ENCODE data around the gene DDC.
"Not testable (repeated sequence)": the region's sequence is repeated elsewhere in the genome, so short reads cannot be mapped to it uniquely, and the experiment has no call there.

DDC gene

DNA sequence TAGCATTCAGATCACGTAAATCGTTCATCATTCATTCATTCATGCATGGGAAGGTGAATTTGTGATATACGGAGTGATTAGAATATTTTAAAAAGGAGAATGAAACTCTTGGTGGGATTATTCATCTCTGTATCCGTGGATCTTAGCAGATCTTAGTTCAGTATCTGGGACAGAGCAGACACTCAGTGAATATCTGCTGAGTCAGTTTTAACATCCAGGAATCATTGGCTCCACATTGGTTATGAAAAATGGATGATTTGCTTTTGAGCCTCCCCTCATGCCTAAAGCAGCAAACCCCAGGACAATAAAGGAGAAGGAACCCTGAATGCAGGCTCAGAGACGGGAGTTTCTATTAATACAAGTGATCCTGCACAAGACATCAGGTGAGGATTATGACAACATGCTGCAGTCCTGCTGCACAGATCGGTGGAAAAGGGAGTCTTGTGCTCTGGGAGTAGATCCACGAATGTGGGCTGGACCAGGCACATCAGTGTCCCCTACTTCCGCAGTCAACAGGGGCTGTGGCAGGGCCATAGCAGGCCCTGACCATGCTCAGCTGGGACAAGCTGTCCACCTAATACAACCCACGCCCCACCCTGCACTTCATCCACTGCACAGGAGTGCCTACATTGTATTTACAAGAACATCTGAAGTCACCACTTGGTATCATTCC lies 88.1 kb downstream of the DDC start:
- DNase-seq, result no peak

DNA sequence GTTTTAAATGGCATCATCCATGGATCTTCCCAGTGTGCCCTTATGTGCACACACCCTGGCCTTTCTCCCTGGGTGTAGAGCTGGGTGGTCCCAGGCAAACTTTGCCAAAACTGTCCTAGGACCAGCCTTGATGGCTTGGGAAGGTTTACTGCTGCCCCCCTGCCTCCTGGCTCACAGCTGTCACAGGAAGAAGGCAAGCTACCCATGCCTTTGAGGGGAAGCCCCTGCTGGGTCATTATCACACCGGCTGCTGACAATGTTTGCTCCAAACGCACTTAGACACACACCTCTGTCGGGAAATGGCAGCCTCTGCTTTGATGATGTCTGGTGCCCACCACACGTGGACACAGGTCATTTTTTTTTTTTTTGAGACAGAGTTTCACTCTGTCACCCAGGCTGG lies 89.9 kb downstream of the DDC start:
- no peak for DNase-seq

DNA sequence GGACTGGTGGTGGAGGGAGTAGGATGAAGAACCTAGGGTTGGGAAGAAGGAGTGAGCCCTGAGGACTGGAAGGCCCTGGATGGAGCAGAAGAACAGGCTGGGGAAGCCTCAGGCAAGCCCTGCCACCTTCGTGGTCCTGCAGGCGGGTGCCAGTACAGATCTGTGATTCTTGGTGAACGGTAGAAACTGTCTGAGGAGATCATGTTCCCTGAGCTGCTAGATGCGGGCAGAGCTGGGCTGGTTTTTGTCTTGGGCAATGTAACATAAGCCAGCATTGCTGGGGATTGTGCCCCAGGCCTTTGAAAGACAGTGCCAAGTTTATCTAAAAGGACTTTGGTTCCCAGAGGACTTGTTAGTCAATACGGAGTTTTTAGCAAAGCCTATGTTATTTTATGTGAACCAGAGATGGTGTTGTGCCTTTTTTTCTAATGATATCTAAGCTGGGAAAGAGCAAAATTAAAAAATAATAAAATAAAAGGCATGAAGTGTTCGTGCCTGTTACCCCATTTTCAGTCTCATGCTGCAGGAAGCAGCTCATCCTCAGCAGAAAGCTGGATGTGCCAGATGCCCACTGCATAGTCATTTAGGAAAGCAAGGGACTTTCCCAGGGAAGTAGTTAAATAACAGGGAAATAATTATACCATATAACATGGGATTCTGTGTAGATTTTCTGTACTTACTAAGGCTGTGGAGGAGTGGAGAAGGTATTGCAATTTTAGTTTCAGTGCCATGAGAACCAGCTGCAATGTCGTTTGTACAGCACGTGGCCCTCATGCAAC lies 90.6 kb downstream of the DDC start:
- no peak for DNase-seq

DNA sequence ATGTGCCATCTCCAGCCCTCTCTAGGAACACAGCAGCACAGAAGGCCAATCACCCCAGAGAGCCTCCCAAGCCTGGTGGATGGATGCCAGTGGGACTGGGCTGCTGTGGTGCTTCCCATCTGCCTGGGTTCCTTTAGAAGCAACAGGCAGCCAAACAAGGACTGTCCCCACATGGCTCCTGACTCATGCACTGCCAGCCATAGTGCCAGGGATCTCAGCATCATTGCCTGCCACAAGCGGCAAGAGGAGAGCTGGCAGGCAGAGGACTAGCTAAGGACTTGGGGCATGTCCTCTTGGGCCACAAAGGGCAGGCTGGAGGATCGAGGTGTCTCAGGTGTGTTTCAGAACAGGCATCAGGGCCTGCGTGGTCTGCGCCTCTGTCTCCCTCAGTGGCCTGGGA lies 91.7 kb downstream of the DDC start:
- DNase-seq, result no peak

DNA sequence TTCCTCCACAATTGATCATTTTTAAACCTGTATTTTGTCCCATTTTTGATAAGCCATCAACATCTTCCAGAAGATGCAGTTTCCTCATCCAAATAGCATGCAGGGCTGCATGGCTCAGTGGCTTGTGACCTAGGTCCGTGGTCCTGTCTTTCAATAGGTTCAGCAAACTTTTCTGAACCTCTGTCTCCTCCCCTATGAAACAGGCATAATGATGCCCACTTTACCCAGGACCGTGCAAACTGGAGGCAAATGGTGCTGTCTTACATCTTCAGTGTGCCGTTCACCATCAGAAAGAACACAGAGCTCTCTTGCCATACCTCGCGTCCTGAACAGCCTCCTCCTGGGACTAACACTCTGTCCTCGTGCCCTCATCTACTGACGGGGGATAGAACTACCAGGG lies 92.8 kb downstream of the DDC start:
- no peak for DNase-seq

DNA sequence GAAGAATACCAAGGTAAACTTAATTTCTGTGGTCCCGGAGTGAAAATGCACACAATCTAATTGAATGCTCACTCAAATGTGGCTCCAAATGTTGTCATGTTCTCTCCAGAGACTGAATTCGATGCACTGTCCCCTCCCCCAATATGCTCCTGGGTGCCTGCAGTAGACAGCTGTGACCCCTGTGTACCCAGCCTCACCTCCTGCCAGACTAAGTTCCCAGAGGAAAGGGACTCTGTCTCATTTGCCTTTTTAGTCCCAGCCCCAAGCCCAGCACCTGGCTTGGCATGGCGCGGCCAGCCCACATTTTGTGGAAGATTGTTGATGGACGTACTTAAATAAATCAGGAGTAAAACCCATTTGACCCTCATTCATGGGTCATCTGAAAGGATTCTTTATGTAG lies 93.2 kb downstream of the DDC start:
- no peak for DNase-seq

DNA sequence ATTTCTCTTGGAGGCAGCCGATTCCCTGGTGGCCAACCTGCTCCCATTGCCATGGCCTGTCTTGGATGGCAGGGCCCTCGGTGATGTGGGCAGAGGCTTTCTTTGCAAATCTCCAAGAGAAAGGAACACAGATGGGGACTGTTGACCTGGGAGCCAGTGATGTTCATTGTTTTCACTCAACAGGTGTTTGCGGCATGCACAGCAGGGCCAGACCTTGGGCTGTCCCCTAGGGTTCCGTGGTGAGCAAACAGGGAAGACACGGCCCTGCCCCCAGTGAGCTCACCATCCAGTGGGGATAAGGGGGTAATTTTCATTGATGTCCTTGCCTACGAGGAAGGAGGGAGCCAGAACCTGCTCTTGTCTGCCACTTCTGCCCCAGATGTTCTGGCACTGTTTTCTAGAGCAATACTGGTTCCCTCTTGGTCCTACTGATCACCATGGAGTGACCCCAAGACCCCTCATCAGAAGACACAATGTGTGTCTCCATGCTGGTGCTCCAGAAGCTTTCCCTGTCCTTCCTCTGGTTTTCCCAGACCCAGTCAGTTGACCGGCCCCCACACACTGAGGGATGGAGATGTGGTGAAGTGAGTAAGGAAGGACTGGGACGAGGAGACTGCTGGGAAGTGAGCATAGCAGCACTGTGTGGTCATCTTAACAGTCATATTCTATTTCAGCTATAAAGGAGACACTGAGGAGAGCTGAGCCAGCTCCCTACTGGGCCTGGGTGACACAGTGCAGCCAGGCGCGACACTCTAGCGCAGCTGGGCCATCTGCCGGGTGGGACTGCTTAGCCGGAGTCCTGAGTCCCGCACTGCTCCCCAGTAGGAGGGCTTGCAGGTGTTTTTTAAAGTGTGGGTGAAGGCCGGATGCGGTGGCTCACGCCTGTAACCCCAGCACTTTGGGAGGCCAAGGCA lies 94.7 kb downstream of the DDC start:
- no peak for DNase-seq

DNA sequence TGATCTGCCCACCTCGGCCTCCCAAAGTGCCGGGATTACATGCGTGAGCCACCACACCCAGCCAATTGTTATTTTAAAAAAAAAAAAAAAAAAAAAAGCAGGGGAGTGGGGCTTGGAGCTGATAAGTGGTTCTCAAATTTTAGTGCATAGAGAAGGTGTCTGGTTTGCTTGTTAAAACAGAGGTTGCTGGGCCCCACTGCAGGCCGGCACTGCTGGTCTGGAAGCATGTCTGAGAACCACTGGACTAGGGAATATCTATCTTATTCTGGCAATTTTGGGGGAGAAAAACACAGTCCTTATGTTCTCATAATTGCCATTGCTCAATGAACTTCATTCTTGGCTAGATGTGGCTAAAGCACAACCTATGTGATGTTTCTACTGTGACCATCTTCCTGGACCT lies 96.0 kb downstream of the DDC start:
- no peak for DNase-seq

DNA sequence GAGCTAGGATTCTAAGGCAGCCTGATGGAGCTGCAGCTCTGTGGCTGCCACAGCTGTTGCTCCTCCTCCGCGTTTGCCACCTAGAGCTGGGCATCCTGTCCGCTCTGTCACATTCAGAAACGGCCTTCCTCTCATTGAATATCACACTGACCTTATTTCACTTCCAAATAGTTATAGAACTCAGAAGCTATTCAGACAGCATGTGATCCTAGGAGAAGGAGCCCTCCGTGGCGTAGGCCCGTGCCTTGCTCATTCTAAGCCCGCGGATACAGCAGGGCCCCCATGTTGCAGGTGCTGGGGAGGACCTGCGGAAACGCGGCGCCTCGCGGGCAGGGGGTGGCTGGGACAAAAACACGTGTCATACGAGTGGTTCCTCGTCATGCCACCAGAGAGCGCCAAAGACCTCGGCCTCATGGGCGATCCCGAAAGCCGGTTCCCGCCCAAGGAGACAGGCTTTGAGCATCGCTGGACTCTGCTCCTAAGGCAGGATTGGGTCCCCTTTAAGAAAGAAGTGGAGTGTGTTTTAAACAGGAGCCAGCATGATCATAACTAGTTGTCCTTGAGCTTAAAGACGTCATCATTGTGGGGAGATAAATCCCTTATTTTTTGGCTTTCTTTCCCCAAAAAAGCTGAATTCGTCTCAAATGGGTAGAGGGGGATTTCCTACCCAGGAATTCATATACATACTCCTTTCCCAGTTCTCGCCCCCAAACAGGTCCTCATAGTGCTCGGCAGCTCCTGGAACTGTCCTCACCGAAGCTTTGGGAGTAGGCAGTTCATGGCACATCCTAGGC lies 97.2 kb downstream of the DDC start:
- peak; percentile 70 for DNase-seq

DNA sequence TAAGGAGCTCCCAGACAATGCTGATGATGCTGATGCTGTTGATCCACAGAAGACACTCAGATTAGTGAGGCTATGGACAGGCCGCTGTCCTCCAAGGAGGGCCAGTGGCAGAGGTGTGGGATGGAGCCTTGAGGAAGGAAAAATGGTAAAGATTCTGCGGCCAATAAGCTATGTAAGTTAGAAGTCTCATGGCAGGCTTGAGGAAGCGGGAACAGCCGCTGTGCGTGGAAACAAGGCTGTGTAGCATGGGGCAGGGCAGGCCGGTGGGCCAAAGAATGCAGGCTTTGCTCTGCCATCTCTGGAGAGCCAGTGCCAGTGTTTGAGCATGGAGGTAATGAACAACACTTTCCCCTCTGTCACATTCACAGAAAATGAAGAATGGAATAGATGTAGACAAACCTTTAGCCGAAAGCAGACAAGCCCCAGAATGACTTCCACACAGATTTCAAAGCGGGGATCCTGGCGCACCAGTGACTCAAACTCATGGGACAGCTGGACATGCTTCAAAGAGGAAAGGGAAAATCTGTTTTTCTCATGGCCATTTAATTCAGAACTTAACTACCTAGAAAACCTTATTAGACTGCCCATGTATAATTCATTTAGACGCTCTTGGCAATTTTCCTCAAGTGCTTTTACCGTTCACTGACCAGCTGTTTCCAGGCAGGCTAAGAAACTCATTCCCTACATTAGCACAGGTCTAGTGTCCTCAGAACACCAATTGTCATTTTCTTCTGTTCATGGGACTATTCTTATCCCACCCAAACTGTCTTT lies 98.2 kb downstream of the DDC start:
- no peak for DNase-seq

DNA sequence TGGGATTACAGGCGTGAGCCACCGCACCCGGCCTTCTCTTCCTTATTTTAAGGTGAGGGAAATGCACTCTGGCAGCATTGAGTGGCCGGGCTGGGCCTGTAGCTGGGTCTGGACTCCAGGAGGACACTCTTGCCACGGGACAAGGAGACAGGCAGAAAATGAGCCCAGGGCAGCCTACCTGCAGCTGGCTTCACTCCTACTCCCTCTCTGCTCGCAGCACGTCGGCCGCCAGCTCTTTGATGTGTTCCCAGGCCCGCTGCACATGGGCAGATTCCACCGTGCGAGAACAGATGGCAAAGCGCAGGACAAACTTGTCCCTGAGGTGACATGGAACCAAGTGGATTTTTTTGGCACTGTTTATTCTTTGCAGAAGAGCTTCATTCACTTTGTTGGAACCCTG lies 102.2 kb downstream of the DDC start:
- DNase-seq, result no peak

DNA sequence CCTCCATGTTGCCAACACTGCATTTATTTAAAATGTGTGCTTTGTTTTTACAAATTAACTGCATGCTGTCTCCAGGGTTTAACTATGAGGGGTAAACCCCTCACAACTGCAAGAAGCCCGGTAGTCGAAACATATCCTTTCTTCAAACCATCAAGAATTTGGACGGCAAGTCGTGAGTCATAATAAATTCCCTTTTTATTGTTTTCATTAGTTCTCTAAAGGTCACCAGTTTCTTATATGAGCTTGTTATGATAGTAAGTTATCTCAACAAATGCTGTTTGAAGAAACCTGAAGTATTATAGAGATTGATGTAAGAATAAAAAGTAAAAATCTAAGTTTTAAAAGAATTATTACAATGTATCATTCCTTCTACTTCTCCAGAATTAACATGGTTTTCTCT lies 102.8 kb downstream of the DDC start:
- DNase-seq, result no peak

DNA sequence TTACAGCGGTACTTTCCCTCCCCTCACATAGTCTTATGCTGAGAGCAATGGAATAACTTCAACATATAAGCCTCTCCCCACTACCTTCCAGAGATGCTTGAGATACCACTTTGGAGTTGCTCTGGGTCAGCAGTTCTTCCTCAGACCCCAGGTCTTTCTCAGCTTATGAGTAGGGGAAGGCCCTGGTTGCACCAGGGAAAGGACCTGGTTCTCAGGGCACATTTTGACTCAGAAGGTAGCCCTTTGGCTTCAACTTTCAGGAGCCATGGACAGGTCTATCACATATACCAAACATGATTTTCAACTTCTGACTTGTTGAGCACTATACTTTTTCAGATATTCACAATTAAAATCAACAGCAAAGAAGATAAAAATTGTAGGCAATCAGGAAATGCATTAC lies 103.5 kb downstream of the DDC start:
- DNase-seq, result no peak

DNA sequence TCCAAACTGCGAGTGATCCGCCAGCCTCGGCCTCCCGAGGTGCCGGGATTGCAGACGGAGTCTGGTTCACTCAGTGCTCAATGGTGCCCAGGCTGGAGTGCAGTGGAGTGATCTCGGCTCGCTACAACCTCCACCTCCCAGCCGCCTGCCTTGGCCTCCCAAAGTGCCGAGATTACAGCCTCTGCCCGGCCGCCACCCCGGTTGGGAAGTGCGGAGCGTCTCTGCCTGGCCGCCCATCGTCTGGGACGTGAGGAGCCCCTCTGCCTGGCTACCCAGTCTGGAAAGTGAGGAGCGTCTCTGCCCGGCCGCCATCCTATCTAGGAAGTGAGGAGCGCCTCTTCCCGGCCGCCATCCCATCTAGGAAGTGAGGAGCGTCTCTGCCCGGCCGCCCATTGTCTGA lies 106.0 kb downstream of the DDC start:
- not testable (repeated sequence) for DNase-seq

DNA sequence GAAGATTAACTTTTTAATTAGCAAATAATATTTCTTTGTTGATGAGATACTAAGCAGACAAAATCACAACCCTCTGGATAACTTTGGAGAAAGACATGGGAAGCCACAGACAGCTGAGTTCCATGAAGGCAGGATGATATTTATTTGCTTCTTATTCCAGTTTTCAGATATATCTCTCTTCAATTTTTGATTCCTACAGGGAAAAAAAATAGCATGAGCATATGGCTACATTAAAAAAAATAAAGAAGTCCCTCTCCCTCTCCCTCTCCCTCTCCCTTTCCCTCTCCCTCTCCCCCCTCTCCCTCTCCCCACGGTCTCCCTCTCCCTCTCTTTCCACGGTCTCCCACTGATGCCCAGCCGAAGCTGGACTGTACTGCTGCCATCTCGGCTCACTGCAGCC lies 106.6 kb downstream of the DDC start:
- not testable (repeated sequence) for DNase-seq

DNA sequence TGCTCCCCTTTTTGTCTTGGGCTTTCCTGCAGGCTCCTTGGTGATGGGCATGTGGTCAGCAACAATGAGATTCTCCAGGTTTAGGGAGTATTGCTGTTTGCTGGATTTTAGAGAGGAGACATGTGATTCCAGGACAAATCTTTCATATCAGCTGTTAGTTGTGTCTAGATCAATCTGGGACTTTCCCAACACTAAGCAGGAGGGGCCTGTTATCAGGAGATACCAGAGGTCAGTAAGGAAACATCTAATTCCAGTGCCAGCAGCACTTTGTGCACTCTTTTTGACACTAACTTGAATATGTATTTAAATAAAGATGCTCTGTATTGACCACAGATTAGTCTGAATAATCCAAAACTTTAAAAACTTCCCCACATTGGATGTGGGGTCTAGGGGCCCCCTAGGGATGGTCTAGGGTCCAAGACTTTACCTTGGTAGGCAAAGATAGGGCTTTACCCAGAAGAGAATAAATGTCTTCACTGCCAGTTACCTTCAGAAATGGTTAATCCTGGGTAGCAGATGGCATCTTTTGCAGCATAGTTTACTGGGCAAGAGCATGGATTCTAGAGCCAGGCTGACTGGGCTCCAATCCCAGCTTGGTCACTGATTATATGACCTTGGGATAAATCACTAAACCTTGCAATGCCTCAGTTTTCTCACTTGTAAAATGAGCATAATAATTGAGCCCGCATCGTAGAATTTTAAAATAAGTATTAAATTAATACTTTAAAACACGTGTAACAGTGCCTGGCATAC lies 108.7 kb downstream of the DDC start:
- no peak for DNase-seq

DNA sequence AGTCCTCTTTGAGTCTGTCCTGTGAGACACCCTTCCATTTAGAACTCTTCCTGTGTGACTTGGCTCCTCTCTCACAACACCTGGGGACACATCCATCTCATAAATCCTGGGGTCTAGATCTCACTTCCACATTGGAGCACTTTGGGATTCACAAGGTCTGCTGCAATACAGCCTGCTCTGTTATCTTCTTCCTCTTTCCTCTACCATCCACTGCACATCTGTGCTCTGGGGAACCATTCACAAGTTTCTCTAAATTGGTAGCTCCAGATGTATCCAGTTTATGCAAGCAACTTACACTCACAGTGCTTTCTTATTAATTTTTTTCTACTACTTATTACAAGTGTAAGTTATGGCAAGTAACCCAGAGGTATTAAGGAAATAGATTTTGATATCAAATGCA lies 109.5 kb downstream of the DDC start:
- no peak for DNase-seq

DNA sequence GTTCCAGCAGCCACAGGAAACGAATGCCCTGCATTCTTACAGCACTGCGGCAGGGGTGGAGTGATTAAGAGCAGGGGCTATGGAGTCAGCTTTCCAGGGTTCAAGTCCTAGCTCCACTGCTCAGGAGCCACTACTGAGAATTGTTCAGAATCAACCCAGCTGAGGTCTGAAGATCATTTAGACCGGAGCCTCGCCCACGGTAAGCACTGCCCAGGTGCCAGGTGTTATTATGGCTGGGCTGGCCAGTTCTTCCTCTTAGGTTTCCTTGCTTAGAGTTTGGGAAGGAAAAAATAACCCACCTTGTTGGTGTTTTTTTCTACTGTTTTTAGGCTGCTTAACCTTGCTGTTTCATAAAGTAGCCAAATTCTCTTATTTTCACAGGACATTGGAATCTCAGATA lies 110.2 kb downstream of the DDC start:
- DNase-seq, result no peak

DNA sequence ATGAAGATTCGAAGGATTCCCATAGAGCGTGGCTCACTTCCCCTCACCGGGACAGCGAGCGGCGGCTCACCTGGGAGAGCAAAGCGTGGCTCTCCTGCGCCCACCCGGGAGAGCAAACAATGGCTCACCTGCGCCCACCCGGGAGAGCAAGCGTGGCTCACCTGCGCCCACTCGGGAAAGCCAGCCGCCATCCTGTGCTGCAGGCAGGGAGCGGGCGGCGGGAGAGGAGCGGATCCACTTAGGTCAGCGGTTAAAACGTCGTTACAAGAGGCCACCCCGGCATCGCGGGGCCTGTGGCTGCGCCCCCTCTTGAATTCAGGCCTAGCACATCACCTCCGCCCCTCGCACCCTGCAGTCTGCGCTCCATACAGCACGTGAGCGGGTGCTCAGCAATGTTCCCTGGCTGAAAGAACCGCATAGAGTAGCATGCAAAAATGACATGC lies 114.6 kb downstream of the DDC start:
- DNase-seq, result no peak

DNA sequence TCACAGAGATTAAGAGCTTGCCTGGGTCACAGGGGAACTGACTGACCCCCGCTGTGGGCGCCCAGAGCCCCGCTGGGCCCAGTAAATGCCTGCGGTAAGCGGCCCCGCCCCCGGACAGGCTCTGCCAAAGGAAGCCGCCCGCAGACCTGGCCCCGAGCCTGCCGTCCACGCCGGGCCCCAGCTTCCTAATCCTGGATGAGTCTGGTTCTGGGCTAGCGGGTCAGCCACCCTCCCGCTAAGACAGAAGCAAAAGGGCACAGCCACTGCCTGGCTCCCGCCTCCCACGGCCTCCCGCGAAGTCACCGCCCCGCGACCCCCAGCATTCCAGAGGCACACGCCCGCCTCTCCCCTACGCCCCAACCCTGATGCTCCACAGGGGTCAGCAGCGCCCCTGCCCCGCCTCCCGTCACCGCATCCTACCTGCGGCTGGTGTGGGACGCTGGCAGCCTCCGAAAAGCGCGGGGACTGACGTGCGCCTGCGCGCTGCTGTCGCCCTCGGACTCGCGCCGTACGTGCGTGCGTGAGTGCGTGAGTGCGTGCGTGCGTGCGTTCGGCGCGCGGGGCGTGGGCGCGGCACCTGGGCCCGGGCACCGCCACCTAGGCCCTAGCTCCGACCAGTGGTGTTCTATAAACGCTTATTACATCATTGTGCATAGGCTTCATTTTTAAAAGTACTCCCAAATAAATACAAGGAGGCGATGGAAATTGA lies 115.2 kb downstream of the DDC start, which contains the start of gene FIGNL1:
Gene FIGNL1 (minus strand): TSS at position 470 of the 709 bp plus-strand sequence. CDS start 3,063 bp downstream, outside the sequence.
- DNase-seq, result peak; percentile 82

Measured in stimulated activated naive CD4-positive, alpha-beta T cell treated with Interleukin-2 at 50 U/mL for 16 hours (primary cell).